ENCODE data around the gene ANKRD11.
"Not testable (repeated sequence)": the region's sequence is repeated elsewhere in the genome, so short reads cannot be mapped to it uniquely, and the experiment has no call there.

Gene ANKRD11

GRCh38 chr16:89277641-89278341 lies 212.6 kb downstream of the ANKRD11 start:
- DNase-seq, result no peak
- TF ChIP-seq GATA1 (IDR thresholded peaks at IDR 0.05; ENCODE audit: low read depth, low read length) (no peak), POLR2A (IDR thresholded peaks at IDR 0.05; ENCODE audit: low read length) (no peak)

GRCh38 chr16:89277049-89277448 lies 213.3 kb downstream of the ANKRD11 start:
- DNase-seq, result no peak
- TF ChIP-seq GATA1 (IDR thresholded peaks at IDR 0.05; ENCODE audit: low read depth, low read length) (no peak), POLR2A (IDR thresholded peaks at IDR 0.05; ENCODE audit: low read length) (no peak)

- DNase-seq, result no peak
- TF ChIP-seq POLR2A (IDR thresholded peaks at IDR 0.05; ENCODE audit: low read length) (no peak), GATA1 (IDR thresholded peaks at IDR 0.05; ENCODE audit: low read depth, low read length) (no peak)
Observed at GRCh38 chr16:89275837-89276720, 214.3 kb downstream of the ANKRD11 start.

GRCh38 chr16:89275284-89275584 lies 215.1 kb downstream of the ANKRD11 start:
- no peak for DNase-seq
- TF ChIP-seq POLR2A (IDR thresholded peaks at IDR 0.05; ENCODE audit: low read length) (no peak), GATA1 (IDR thresholded peaks at IDR 0.05; ENCODE audit: low read depth, low read length) (no peak)

- no peak for TF ChIP-seq GATA1 (IDR thresholded peaks at IDR 0.05; ENCODE audit: low read depth, low read length)
- TF ChIP-seq POLR2A (IDR thresholded peaks at IDR 0.05; ENCODE audit: low read length), result no peak
- no peak for DNase-seq
Observed at GRCh38 chr16:89274561-89275283, 215.6 kb downstream of the ANKRD11 start.

- TF ChIP-seq POLR2A (IDR thresholded peaks at IDR 0.05; ENCODE audit: low read length) (no peak), GATA1 (IDR thresholded peaks at IDR 0.05; ENCODE audit: low read depth, low read length) (no peak)
- DNase-seq, result no peak
Observed at GRCh38 chr16:89273741-89274472, 216.5 kb downstream of the ANKRD11 start.

- DNase-seq, result no peak
Observed at GRCh38 chr16:89272631-89273030, 217.7 kb downstream of the ANKRD11 start.

GRCh38 chr16:89270666-89271345 lies 219.6 kb downstream of the ANKRD11 start:
- no peak for DNase-seq

More at GRCh38 chr16:89272631-89273030, 217.7 kb downstream of the ANKRD11 start:
- TF ChIP-seq POLR2A (IDR thresholded peaks at IDR 0.05; ENCODE audit: low read length), result no peak
- TF ChIP-seq GATA1 (IDR thresholded peaks at IDR 0.05; ENCODE audit: low read depth, low read length), result no peak

GRCh38 chr16:89269805-89270665 lies 220.3 kb downstream of the ANKRD11 start:
- no peak for TF ChIP-seq GATA1 (IDR thresholded peaks at IDR 0.05; ENCODE audit: low read depth, low read length)
- TF ChIP-seq POLR2A (IDR thresholded peaks at IDR 0.05; ENCODE audit: low read length), result no peak

More at GRCh38 chr16:89270666-89271345, 219.6 kb downstream of the ANKRD11 start:
- TF ChIP-seq GATA1 (IDR thresholded peaks at IDR 0.05; ENCODE audit: low read depth, low read length) (no peak), POLR2A (IDR thresholded peaks at IDR 0.05; ENCODE audit: low read length) (no peak)

GRCh38 chr16:89268987-89269735 lies 221.2 kb downstream of the ANKRD11 start:
- TF ChIP-seq GATA1 (IDR thresholded peaks at IDR 0.05; ENCODE audit: low read depth, low read length) (no peak), POLR2A (IDR thresholded peaks at IDR 0.05; ENCODE audit: low read length) (no peak)
- peak in 1 of 2 experiments; percentile 25 for DNase-seq

More at GRCh38 chr16:89269805-89270665, 220.3 kb downstream of the ANKRD11 start:
- no peak for DNase-seq

- TF ChIP-seq POLR2A (IDR thresholded peaks at IDR 0.05; ENCODE audit: low read length), result no peak
- TF ChIP-seq GATA1 (IDR thresholded peaks at IDR 0.05; ENCODE audit: low read depth, low read length), result no peak
- no peak for DNase-seq
Observed at GRCh38 chr16:89268585-89268984, 221.8 kb downstream of the ANKRD11 start.

- DNase-seq, result not testable (repeated sequence)
Observed at GRCh38 chr16:89267746-89268145, 222.6 kb downstream of the ANKRD11 start.
